HepG2 (cell line): ENCODE data around the gene TMEM167A. TPM values are rescaled to one million over a fixed set of nuclear protein-coding genes. Genes with fewer than 3 reads are reported as not detected.
A peak's percentile ranks its signal among the peaks of the same experiment; 100 is the strongest.

Source experiments
- AGO2 ChIP-seq: fragments of 200-400 bp; formaldehyde crosslinking; optimal IDR thresholded peaks from 2 replicates; pipeline ENCODE3; 2017; ENCODE audit warnings: mild to moderate bottlenecking, low read depth, low read length, moderate library complexity
- ATF5 ChIP-seq: sonication (generic); formaldehyde crosslinking; IDR thresholded peaks from 2 replicates; pipeline ENCODE4 v1.4.0; 2020; ENCODE audit warnings: mild to moderate bottlenecking, low read depth, missing genetic modification reagents
- ATF7-NPFF ChIP-seq: sonication (generic); formaldehyde crosslinking; IDR thresholded peaks from 2 replicates; pipeline ENCODE4 v1.8.1; 2023; ENCODE audit warnings: mild to moderate bottlenecking, low read depth, missing genetic modification reagents, moderate library complexity
- CBFB ChIP-seq: sonication (generic); formaldehyde crosslinking; IDR thresholded peaks from 2 replicates; pipeline ENCODE4 v1.4.0; 2020; ENCODE audit warnings: missing genetic modification reagents
- KIAA2018 ChIP-seq: sonication (generic); formaldehyde crosslinking; IDR thresholded peaks from 2 replicates; pipeline ENCODE4 v1.5.0; 2020; ENCODE audit warnings: mild to moderate bottlenecking, missing genetic modification reagents, borderline replicate concordance
- NFAT5 ChIP-seq: sonication (generic); formaldehyde crosslinking; IDR thresholded peaks from 2 replicates; pipeline ENCODE4 v1.4.0; 2020; ENCODE audit warnings: missing genetic modification reagents
- ZKSCAN8 ChIP-seq: IDR thresholded peaks from 2 replicates; pipeline ENCODE4 v1.6.1; 2016; ENCODE audit warnings: borderline replicate concordance, missing genetic modification reagents, missing compliant biosample characterization
- ZNF597 ChIP-seq: sonication (generic); formaldehyde crosslinking; IDR thresholded peaks from 2 replicates; pipeline ENCODE4 v1.5.0; 2020; ENCODE audit warnings: missing genetic modification reagents
- ZNF7 ChIP-seq: IDR thresholded peaks from 2 replicates; pipeline ENCODE4 v1.6.1; 2016; ENCODE audit warnings: missing biosample characterization, missing genetic modification reagents
- ZNF878 ChIP-seq: sonication (generic); formaldehyde crosslinking; IDR thresholded peaks from 2 replicates; pipeline ENCODE4 v1.8.1; 2023; ENCODE audit warnings: mild to moderate bottlenecking, missing genetic modification reagents, moderate library complexity
- ZSCAN21 ChIP-seq: sonication (generic); formaldehyde crosslinking; IDR thresholded peaks from 2 replicates; pipeline ENCODE4 v1.8.0; 2022; ENCODE audit warnings: mild to moderate bottlenecking, missing genetic modification reagents, moderate library complexity, borderline replicate concordance
- polyA plus RNA-seq, 8 experiments: library from polyadenylated mRNA; depleted of rRNA in 3 of 8; stranded (reverse) in 7 of 8; unstranded in 1 of 8; fragments of >200 nt; fragmentation: Illumina TruSeq in 4 of 8; extraction: Trizol in 4 of 8; gene quantifications; 2 replicates each; pipeline versions ENCODE4 v1.2.1 to v1.2.3, GENCODE V29; 2011 to 2016; ENCODE audit warnings: low read depth in 4 of 8, missing spikeins in 1 of 8, mixed read lengths in 1 of 8; ENCODE audit not compliant: insufficient read depth in 1 of 8
- total RNA-seq, 5 experiments: library from RNA; depleted of rRNA; stranded (reverse); fragments of >200 nt; fragmentation: Illumina TruSeq; extraction: Trizol; gene quantifications; 2 replicates each; pipeline ENCODE4 v1.2.3, GENCODE V29; 2016; ENCODE audit warnings: low read depth in 1 of 5

The TMEM167A gene
- total and polyA plus RNA-seq, 2 of the 13 experiments (the other 11 are each of a cell fraction or from before 2014, with no cell fraction given) = 47.0 to 78.7 TPM

- no peak for TF ChIP-seq ATF5 (CRISPR knock-in tag)
- no peak for TF ChIP-seq ZNF7 (CRISPR knock-in tag)
- TF ChIP-seq ZSCAN21 = peak; percentile 22; the same call in 1 of the 2 replicates
- no peak for TF ChIP-seq NFAT5 (CRISPR knock-in tag)
- no peak for TF ChIP-seq CBFB
- no peak for TF ChIP-seq ZNF597 (CRISPR knock-in tag)
- no peak; the same call in 1 of the 2 replicates for TF ChIP-seq ZKSCAN8 (CRISPR knock-in tag)
- peak; percentile 52 for TF ChIP-seq ZNF878 (CRISPR knock-in tag)
- peak; percentile 70 for TF ChIP-seq AGO2
- peak; percentile 73 for TF ChIP-seq ATF7-NPFF
- no peak for TF ChIP-seq KIAA2018 (CRISPR knock-in tag)
These were observed at the start of gene TMEM167A, which contains the start of gene XRCC4 (continued) for GRCh38 chr5:83076742-83077661.
